ENCODE results near the gene NEK8. TPM values are rescaled to one million over a fixed set of nuclear protein-coding genes. Genes with fewer than 3 reads are reported as not detected.

NEK8 gene
- 4.8 TPM for polyA plus RNA-seq
- long read RNA-seq, donor 1 = 0 reads
- long read RNA-seq, donor 2 = 0 reads
- long read RNA-seq, donor 3 = 0 reads
- long read RNA-seq, donor 4 = 0 reads
- long read RNA-seq, donor 5 = 0 reads
- long read RNA-seq, donor 6 = 0 reads
- long read RNA-seq, donor 7 = 0 reads
- long read RNA-seq, donor 8 = 0 reads
- long read RNA-seq, donor 9, partial matches to known transcripts = 0 of 1 reads
- long read RNA-seq, donor 9, other reads (novel, unspliced or antisense) = 0 of 1 reads
- long read RNA-seq, donor 10 = 0 reads
- long read RNA-seq, donor 11 = 0 reads

- Histone ChIP-seq H3K36me3 (ENCODE audit: control insufficient read depth, insufficient read depth, low read length) (peaks cover 15% of the 10 kb centered on the region), H3K4me1 (ENCODE audit: control insufficient read depth, insufficient read depth, low read length) (peaks cover 19% of the 10 kb centered on the region), H3K27ac (ENCODE audit: low read length) (peak within 1 kb of the TSS; percentile 99), H3K4me3 (ENCODE audit: low read length) (peak within 1 kb of the TSS; percentile 92), H3K27me3 (ENCODE audit: control insufficient read depth, insufficient read depth, low read length) (no peaks in the 10 kb centered on the region), H3K9me3 (ENCODE audit: control insufficient read depth, low read depth, low read length) (no peaks in the 10 kb centered on the region)
- peak; percentile 96 for DNase-seq
- WGBS (ENCODE audit: insufficient coverage, low lambda C conversion rate) = no CpG with 5 or more reads among the region's 64 CpGs
Observed at GRCh38 chr17:28728364-28729200, at the start of gene NEK8. Gene NEK8 (plus strand): TSS chr17:28728788. CDS start chr17:28728814, 26 bp downstream.

GRCh38 chr17:28682655-28683054 is 45.9 kb upstream of the NEK8 start:
- Histone ChIP-seq H3K9me3 (ENCODE audit: control insufficient read depth, low read depth, low read length) (no peaks in the 10 kb centered on the region), H3K27ac (ENCODE audit: low read length) (no peak overlapping the region), H3K4me1 (ENCODE audit: control insufficient read depth, insufficient read depth, low read length) (no peaks in the 10 kb centered on the region), H3K27me3 (ENCODE audit: control insufficient read depth, insufficient read depth, low read length) (no peaks in the 10 kb centered on the region), H3K36me3 (ENCODE audit: control insufficient read depth, insufficient read depth, low read length) (peaks cover 90% of the 10 kb centered on the region), H3K4me3 (ENCODE audit: low read length) (no peak overlapping the region)
- WGBS (ENCODE audit: insufficient coverage, low lambda C conversion rate) = 100% methylated on average over 1 of the region's 11 CpGs
- no peak for DNase-seq

GRCh38 chr17:28684963-28685362 is 43.6 kb upstream of the NEK8 start:
- H3K27ac ChIP-seq (ENCODE audit: low read length) = no peak overlapping the region

GRCh38 chr17:28685366-28685765 is 43.2 kb upstream of the NEK8 start:
- no peaks in the 10 kb centered on the region for H3K4me1 ChIP-seq (ENCODE audit: control insufficient read depth, insufficient read depth, low read length)
- peaks cover 96% of the 10 kb centered on the region for H3K36me3 ChIP-seq (ENCODE audit: control insufficient read depth, insufficient read depth, low read length)
- no peak for DNase-seq
- 100% methylated on average over 2 of the region's 5 CpGs for WGBS (ENCODE audit: insufficient coverage, low lambda C conversion rate)
- H3K27ac ChIP-seq (ENCODE audit: low read length) = no peak overlapping the region
- H3K9me3 ChIP-seq (ENCODE audit: control insufficient read depth, low read depth, low read length) = no peaks in the 10 kb centered on the region
- no peak overlapping the region for H3K4me3 ChIP-seq (ENCODE audit: low read length)
- no peaks in the 10 kb centered on the region for H3K27me3 ChIP-seq (ENCODE audit: control insufficient read depth, insufficient read depth, low read length)

More at GRCh38 chr17:28684963-28685362, 43.6 kb upstream of the NEK8 start:
- 40% methylated on average over 1 of the region's 3 CpGs for WGBS (ENCODE audit: insufficient coverage, low lambda C conversion rate)
- Histone ChIP-seq H3K27me3 (ENCODE audit: control insufficient read depth, insufficient read depth, low read length) (no peaks in the 10 kb centered on the region), H3K36me3 (ENCODE audit: control insufficient read depth, insufficient read depth, low read length) (peaks cover 92% of the 10 kb centered on the region), H3K4me3 (ENCODE audit: low read length) (no peak overlapping the region), H3K9me3 (ENCODE audit: control insufficient read depth, low read depth, low read length) (no peaks in the 10 kb centered on the region), H3K4me1 (ENCODE audit: control insufficient read depth, insufficient read depth, low read length) (no peaks in the 10 kb centered on the region)
- DNase-seq = peak; percentile 52 to 61

- no peak overlapping the region for H3K27ac ChIP-seq (ENCODE audit: low read length)
- DNase-seq = no peak
- no peaks in the 10 kb centered on the region for H3K27me3 ChIP-seq (ENCODE audit: control insufficient read depth, insufficient read depth, low read length)
- H3K4me3 ChIP-seq (ENCODE audit: low read length) = no peak overlapping the region
- H3K36me3 ChIP-seq (ENCODE audit: control insufficient read depth, insufficient read depth, low read length) = peaks cover 96% of the 10 kb centered on the region
- no peaks in the 10 kb centered on the region for H3K9me3 ChIP-seq (ENCODE audit: control insufficient read depth, low read depth, low read length)
- no peaks in the 10 kb centered on the region for H3K4me1 ChIP-seq (ENCODE audit: control insufficient read depth, insufficient read depth, low read length)
- no CpG with 5 or more reads among the region's 4 CpGs for WGBS (ENCODE audit: insufficient coverage, low lambda C conversion rate)
Observed at GRCh38 chr17:28686296-28686695, 42.3 kb upstream of the NEK8 start.

GRCh38 chr17:28688481-28688880 is 40.1 kb upstream of the NEK8 start:
- DNase-seq = no peak
- no peaks in the 10 kb centered on the region for H3K4me1 ChIP-seq (ENCODE audit: control insufficient read depth, insufficient read depth, low read length)
- 75% methylated on average over 3 of the region's 4 CpGs for WGBS (ENCODE audit: insufficient coverage, low lambda C conversion rate)
- no peak overlapping the region for H3K4me3 ChIP-seq (ENCODE audit: low read length)
- no peak overlapping the region for H3K27ac ChIP-seq (ENCODE audit: low read length)
- H3K36me3 ChIP-seq (ENCODE audit: control insufficient read depth, insufficient read depth, low read length) = peaks cover 88% of the 10 kb centered on the region
- H3K27me3 ChIP-seq (ENCODE audit: control insufficient read depth, insufficient read depth, low read length) = no peaks in the 10 kb centered on the region
- no peaks in the 10 kb centered on the region for H3K9me3 ChIP-seq (ENCODE audit: control insufficient read depth, low read depth, low read length)

- H3K36me3 ChIP-seq (ENCODE audit: control insufficient read depth, insufficient read depth, low read length) = peaks cover 90% of the 10 kb centered on the region
- WGBS (ENCODE audit: insufficient coverage, low lambda C conversion rate) = 100% methylated on average over 2 of the region's 3 CpGs
Observed at GRCh38 chr17:28689011-28689410, 39.6 kb upstream of the NEK8 start.

GRCh38 chr17:28693869-28694268 is 34.7 kb upstream of the NEK8 start:
- H3K36me3 ChIP-seq (ENCODE audit: control insufficient read depth, insufficient read depth, low read length) = peaks cover 87% of the 10 kb centered on the region
- no CpG with 5 or more reads among the region's 1 CpG for WGBS (ENCODE audit: insufficient coverage, low lambda C conversion rate)
- DNase-seq = no peak

More at GRCh38 chr17:28689011-28689410, 39.6 kb upstream of the NEK8 start:
- H3K27me3 ChIP-seq (ENCODE audit: control insufficient read depth, insufficient read depth, low read length) = no peaks in the 10 kb centered on the region
- H3K4me3 ChIP-seq (ENCODE audit: low read length) = no peak overlapping the region
- no peak for DNase-seq
- no peak overlapping the region for H3K27ac ChIP-seq (ENCODE audit: low read length)
- H3K9me3 ChIP-seq (ENCODE audit: control insufficient read depth, low read depth, low read length) = no peaks in the 10 kb centered on the region
- H3K4me1 ChIP-seq (ENCODE audit: control insufficient read depth, insufficient read depth, low read length) = no peaks in the 10 kb centered on the region

GRCh38 chr17:28698253-28698941 is 30.2 kb upstream of the NEK8 start:
- WGBS (ENCODE audit: insufficient coverage, low lambda C conversion rate) = no CpG with 5 or more reads among the region's 6 CpGs
- peak overlapping the region; percentile 93 for H3K27ac ChIP-seq (ENCODE audit: low read length)

More at GRCh38 chr17:28693869-28694268, 34.7 kb upstream of the NEK8 start:
- H3K4me3 ChIP-seq (ENCODE audit: low read length) = no peak overlapping the region
- no peaks in the 10 kb centered on the region for H3K27me3 ChIP-seq (ENCODE audit: control insufficient read depth, insufficient read depth, low read length)
- H3K4me1 ChIP-seq (ENCODE audit: control insufficient read depth, insufficient read depth, low read length) = peaks cover 21% of the 10 kb centered on the region
- no peak overlapping the region for H3K27ac ChIP-seq (ENCODE audit: low read length)
- no peaks in the 10 kb centered on the region for H3K9me3 ChIP-seq (ENCODE audit: control insufficient read depth, low read depth, low read length)

GRCh38 chr17:28700278-28700677 is 28.3 kb upstream of the NEK8 start:
- no CpG with 5 or more reads among the region's 8 CpGs for WGBS (ENCODE audit: insufficient coverage, low lambda C conversion rate)
- Histone ChIP-seq H3K4me3 (ENCODE audit: low read length) (no peak overlapping the region), H3K27me3 (ENCODE audit: control insufficient read depth, insufficient read depth, low read length) (no peaks in the 10 kb centered on the region), H3K36me3 (ENCODE audit: control insufficient read depth, insufficient read depth, low read length) (peaks cover 92% of the 10 kb centered on the region), H3K9me3 (ENCODE audit: control insufficient read depth, low read depth, low read length) (no peaks in the 10 kb centered on the region), H3K27ac (ENCODE audit: low read length) (no peak overlapping the region), H3K4me1 (ENCODE audit: control insufficient read depth, insufficient read depth, low read length) (peaks cover 39% of the 10 kb centered on the region)
- DNase-seq = no peak

More at GRCh38 chr17:28698253-28698941, 30.2 kb upstream of the NEK8 start:
- DNase-seq = peak; percentile 96 to 98
- peaks cover 95% of the 10 kb centered on the region for H3K36me3 ChIP-seq (ENCODE audit: control insufficient read depth, insufficient read depth, low read length)
- no peaks in the 10 kb centered on the region for H3K9me3 ChIP-seq (ENCODE audit: control insufficient read depth, low read depth, low read length)
- peaks cover 39% of the 10 kb centered on the region for H3K4me1 ChIP-seq (ENCODE audit: control insufficient read depth, insufficient read depth, low read length)
- no peak overlapping the region for H3K4me3 ChIP-seq (ENCODE audit: low read length)
- no peaks in the 10 kb centered on the region for H3K27me3 ChIP-seq (ENCODE audit: control insufficient read depth, insufficient read depth, low read length)

Data from large intestine (tissue), 12 donors.